HEK293 (cell line): ENCODE data around the gene DDX54.

Experiments used
- CTCF ChIA-PET: fragments of 350-600 bp; formaldehyde crosslinking; extraction: SDS; loops from one replicate; lab custom pipeline; 2021; ENCODE audit warnings: antibody characterized with exemption; lab: Yijun Ruan, JAX
- POLR2A ChIA-PET: fragments of 300-600 bp; formaldehyde crosslinking; extraction: SDS; loops from one replicate; lab custom pipeline; 2020; ENCODE audit warnings: antibody characterized with exemption, inconsistent platforms; lab: Yijun Ruan, JAX
- H3K27ac ChIP-seq: fragments of 200-500 bp; sonication (Bioruptor generic); 2 replicates; pipeline ENCODE4 v1.5.1; 2014; ENCODE audit warnings: low read depth, low read length, control low read depth, inconsistent platforms; ENCODE audit errors: extremely low read depth
- H3K36me3 ChIP-seq, 2 experiments: fragments of 200-500 bp in 1 of 2; sonication (Bioruptor generic) in 1 of 2; 1 replicate in 1 of 2; 2 replicates in 1 of 2; pipeline ENCODE4 v1.5.1; 2014 to 2017; ENCODE audit warnings: inconsistent platforms in 2 of 2, low read length in 2 of 2; ENCODE audit not compliant: control insufficient read depth in 2 of 2, insufficient read depth in 1 of 2
- H3K4me1 ChIP-seq: fragments of 200-500 bp; sonication (Bioruptor generic); 2 replicates; pipeline ENCODE4 v1.5.1; 2014; ENCODE audit warnings: mild to moderate bottlenecking, low read length, inconsistent platforms; ENCODE audit not compliant: control insufficient read depth, insufficient read depth
- H3K4me3 ChIP-seq: 2 replicates; pipeline ENCODE4 v1.5.1; 2011; ENCODE audit warnings: low read depth, mild to moderate bottlenecking, control low read depth, low read length, moderate library complexity
- H3K9me3 ChIP-seq: fragments of 200-500 bp; sonication (Bioruptor generic); 2 replicates; pipeline ENCODE4 v1.5.1; 2014; ENCODE audit warnings: low read depth, low read length, inconsistent platforms; ENCODE audit not compliant: control insufficient read depth, insufficient read depth
- MEIS1 ChIP-seq: sonication (generic); formaldehyde crosslinking; IDR thresholded peaks from 2 replicates; pipeline ENCODE4 v1.8.1; 2022; ENCODE audit warnings: missing genetic modification reagents, mild to moderate bottlenecking, borderline replicate concordance
- SCRT2 ChIP-seq: fragments of 450-650 bp; formaldehyde crosslinking; IDR thresholded peaks from 2 replicates; pipeline ENCODE4 v1.5.1; 2016; ENCODE audit warnings: missing biosample characterization, missing genetic modification characterization
- SP7 ChIP-seq: fragments of 450-650 bp; formaldehyde crosslinking; IDR thresholded peaks from 2 replicates; pipeline ENCODE4 v1.5.1; 2016; ENCODE audit warnings: missing biosample characterization, missing genetic modification characterization
- TCF7L2 ChIP-seq: IDR thresholded peaks from 2 replicates; pipeline ENCODE4 v1.6.1; 2011; ENCODE audit warnings: low read depth, mild to moderate bottlenecking, inconsistent platforms, low read length, moderate library complexity, borderline replicate concordance
- ZBTB8A ChIP-seq: fragments of 450-650 bp; formaldehyde crosslinking; IDR thresholded peaks from 2 replicates; pipeline ENCODE4 v1.5.1; 2016; ENCODE audit warnings: missing biosample characterization, missing genetic modification characterization
- ZFHX2 ChIP-seq: fragments of 450-650 bp; formaldehyde crosslinking; conservative IDR thresholded peaks from 2 replicates; pipeline ENCODE4 v1.5.1; 2016; ENCODE audit warnings: missing biosample characterization, missing genetic modification characterization
- ZFP41 ChIP-seq: fragments of 450-650 bp; formaldehyde crosslinking; IDR thresholded peaks from 2 replicates; pipeline ENCODE4 v1.5.1; 2016; ENCODE audit warnings: missing biosample characterization, missing genetic modification characterization, borderline replicate concordance
- ZFP69B ChIP-seq: fragments of 450-650 bp; formaldehyde crosslinking; IDR thresholded peaks from 2 replicates; pipeline ENCODE4 v1.5.1; 2016; ENCODE audit warnings: missing biosample characterization, missing genetic modification characterization
- ZNF112 ChIP-seq: fragments of 450-650 bp; formaldehyde crosslinking; IDR thresholded peaks from 2 replicates; pipeline ENCODE4 v1.5.0; 2017; ENCODE audit warnings: missing biosample characterization, missing genetic modification characterization
- ZNF239 ChIP-seq: fragments of 450-650 bp; formaldehyde crosslinking; IDR thresholded peaks from 2 replicates; pipeline ENCODE4 v1.5.1; 2016; ENCODE audit warnings: missing biosample characterization, missing genetic modification characterization
- ZNF600 ChIP-seq: fragments of 450-650 bp; formaldehyde crosslinking; IDR thresholded peaks from 2 replicates; pipeline ENCODE4 v1.5.1; 2016; ENCODE audit warnings: missing biosample characterization, missing genetic modification characterization
- ZNF664 ChIP-seq: fragments of 450-650 bp; formaldehyde crosslinking; IDR thresholded peaks from 2 replicates; pipeline ENCODE4 v1.5.1; 2016; ENCODE audit warnings: missing biosample characterization, missing genetic modification characterization
- ZNF701 ChIP-seq: fragments of 450-650 bp; formaldehyde crosslinking; IDR thresholded peaks from 2 replicates; pipeline ENCODE4 v1.5.1; 2016; ENCODE audit warnings: missing biosample characterization, missing genetic modification characterization
- ZNF76 ChIP-seq: fragments of 450-650 bp; formaldehyde crosslinking; IDR thresholded peaks from 2 replicates; pipeline ENCODE4; 2016; ENCODE audit warnings: low read depth, missing biosample characterization, missing genetic modification characterization, borderline replicate concordance
- ZNF776 ChIP-seq: fragments of 450-650 bp; formaldehyde crosslinking; IDR thresholded peaks from 2 replicates; pipeline ENCODE4 v1.5.0; 2017; ENCODE audit warnings: missing biosample characterization, missing genetic modification characterization, borderline replicate concordance
- ZNF785 ChIP-seq: fragments of 450-650 bp; formaldehyde crosslinking; IDR thresholded peaks from 2 replicates; pipeline ENCODE4 v1.5.1; 2016; ENCODE audit warnings: missing biosample characterization, missing genetic modification characterization
- ZSCAN18 ChIP-seq: fragments of 450-650 bp; formaldehyde crosslinking; IDR thresholded peaks from 2 replicates; pipeline ENCODE4 v1.5.1; 2016; ENCODE audit warnings: missing biosample characterization, missing genetic modification characterization
- ZXDB ChIP-seq: fragments of 450-650 bp; formaldehyde crosslinking; IDR thresholded peaks from 2 replicates; pipeline ENCODE4 v1.5.1; 2016; ENCODE audit warnings: missing biosample characterization, missing genetic modification characterization
- TF ChIP-seq, protein P1 (sequence below): fragments of 450-650 bp; formaldehyde crosslinking; IDR thresholded peaks from 2 replicates; pipeline ENCODE4 v1.5.1; 2016; ENCODE audit warnings: missing biosample characterization, missing genetic modification characterization, borderline replicate concordance
- TF ChIP-seq, protein P2 (sequence below): fragments of 450-650 bp; formaldehyde crosslinking; conservative IDR thresholded peaks from 2 replicates; pipeline ENCODE4 v1.5.1; 2016; ENCODE audit warnings: low read depth, missing biosample characterization, missing genetic modification characterization
- TF ChIP-seq, protein P3 (sequence below): fragments of 450-650 bp; formaldehyde crosslinking; IDR thresholded peaks from 2 replicates; pipeline ENCODE4 v1.5.1; 2017; ENCODE audit warnings: missing biosample characterization, missing genetic modification characterization
- TF ChIP-seq, protein P4 (sequence below): fragments of 450-650 bp; formaldehyde crosslinking; IDR thresholded peaks from 2 replicates; pipeline ENCODE4 v1.5.1; 2016; ENCODE audit warnings: missing biosample characterization, missing genetic modification characterization

Gene DDX54

DNA sequence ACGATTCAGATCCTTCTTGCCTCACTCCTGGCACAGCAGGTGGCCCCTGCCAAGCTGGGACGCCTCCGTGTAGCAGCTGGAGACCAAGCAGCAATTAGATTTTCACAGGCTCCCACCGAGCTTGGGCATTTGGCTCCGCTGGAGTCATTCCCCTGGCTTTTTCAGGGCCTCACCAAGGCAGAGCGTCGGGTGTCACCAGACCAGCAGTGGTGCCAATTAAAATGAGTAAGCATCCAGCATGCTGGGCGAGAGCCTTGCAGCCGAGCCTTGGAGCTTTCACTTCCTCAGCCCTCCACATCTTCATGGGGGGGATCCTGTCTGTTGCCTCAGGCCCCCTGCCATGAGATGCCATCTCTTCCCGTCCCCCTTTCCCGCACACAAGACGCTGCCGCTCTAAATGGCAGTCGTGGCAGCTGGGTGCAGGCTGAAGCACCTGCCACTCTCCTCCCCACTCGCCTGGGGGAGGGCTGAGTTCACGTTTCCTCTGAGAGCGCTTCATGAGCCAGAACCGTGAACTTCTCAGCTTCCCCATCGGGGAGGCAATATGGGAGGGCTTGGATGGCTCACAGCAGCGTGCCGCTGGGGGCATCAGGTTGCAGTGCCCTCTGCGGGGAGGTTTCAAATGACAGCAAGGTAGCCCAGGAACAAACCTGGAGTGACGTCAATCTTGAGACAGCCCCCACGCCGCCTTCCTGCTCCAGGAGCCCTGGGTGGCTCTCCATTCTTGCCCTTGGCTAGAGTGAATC lies 47.7 kb upstream of the DDX54 start:
- peaks cover 0 to 43% of the 10 kb centered on the region in 2 experiments; a peak in 1 of 3 replicates for H3K36me3 ChIP-seq
- no peak overlapping the region for H3K4me3 ChIP-seq
- no peak overlapping the region for H3K27ac ChIP-seq
- POLR2A ChIA-PET = interaction anchor here (1.2 kb wide), 1 partner anchor 11 kb away, joined by 3 read pairs; no protein-coding TSS in a partner anchor
- H3K9me3 ChIP-seq = no peaks in the 10 kb centered on the region
- no peaks in the 10 kb centered on the region for H3K4me1 ChIP-seq
- CTCF ChIA-PET = interaction anchor here (0.7 kb wide), 1 partner anchor 184 kb away, joined by 3 read pairs; no protein-coding TSS in a partner anchor
- TF ChIP-seq, protein P1, sequence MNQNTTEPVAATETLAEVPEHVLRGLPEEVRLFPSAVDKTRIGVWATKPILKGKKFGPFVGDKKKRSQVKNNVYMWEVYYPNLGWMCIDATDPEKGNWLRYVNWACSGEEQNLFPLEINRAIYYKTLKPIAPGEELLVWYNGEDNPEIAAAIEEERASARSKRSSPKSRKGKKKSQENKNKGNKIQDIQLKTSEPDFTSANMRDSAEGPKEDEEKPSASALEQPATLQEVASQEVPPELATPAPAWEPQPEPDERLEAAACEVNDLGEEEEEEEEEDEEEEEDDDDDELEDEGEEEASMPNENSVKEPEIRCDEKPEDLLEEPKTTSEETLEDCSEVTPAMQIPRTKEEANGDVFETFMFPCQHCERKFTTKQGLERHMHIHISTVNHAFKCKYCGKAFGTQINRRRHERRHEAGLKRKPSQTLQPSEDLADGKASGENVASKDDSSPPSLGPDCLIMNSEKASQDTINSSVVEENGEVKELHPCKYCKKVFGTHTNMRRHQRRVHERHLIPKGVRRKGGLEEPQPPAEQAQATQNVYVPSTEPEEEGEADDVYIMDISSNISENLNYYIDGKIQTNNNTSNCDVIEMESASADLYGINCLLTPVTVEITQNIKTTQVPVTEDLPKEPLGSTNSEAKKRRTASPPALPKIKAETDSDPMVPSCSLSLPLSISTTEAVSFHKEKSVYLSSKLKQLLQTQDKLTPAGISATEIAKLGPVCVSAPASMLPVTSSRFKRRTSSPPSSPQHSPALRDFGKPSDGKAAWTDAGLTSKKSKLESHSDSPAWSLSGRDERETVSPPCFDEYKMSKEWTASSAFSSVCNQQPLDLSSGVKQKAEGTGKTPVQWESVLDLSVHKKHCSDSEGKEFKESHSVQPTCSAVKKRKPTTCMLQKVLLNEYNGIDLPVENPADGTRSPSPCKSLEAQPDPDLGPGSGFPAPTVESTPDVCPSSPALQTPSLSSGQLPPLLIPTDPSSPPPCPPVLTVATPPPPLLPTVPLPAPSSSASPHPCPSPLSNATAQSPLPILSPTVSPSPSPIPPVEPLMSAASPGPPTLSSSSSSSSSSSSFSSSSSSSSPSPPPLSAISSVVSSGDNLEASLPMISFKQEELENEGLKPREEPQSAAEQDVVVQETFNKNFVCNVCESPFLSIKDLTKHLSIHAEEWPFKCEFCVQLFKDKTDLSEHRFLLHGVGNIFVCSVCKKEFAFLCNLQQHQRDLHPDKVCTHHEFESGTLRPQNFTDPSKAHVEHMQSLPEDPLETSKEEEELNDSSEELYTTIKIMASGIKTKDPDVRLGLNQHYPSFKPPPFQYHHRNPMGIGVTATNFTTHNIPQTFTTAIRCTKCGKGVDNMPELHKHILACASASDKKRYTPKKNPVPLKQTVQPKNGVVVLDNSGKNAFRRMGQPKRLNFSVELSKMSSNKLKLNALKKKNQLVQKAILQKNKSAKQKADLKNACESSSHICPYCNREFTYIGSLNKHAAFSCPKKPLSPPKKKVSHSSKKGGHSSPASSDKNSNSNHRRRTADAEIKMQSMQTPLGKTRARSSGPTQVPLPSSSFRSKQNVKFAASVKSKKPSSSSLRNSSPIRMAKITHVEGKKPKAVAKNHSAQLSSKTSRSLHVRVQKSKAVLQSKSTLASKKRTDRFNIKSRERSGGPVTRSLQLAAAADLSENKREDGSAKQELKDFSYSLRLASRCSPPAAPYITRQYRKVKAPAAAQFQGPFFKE (tag by site-specific recombination) = no peak
- TF ChIP-seq ZNF112 (tag by site-specific recombination) = no peak
- no peak for TF ChIP-seq ZNF664 (tag by site-specific recombination)
- TF ChIP-seq ZNF776 = no peak
- TF ChIP-seq, protein P2, sequence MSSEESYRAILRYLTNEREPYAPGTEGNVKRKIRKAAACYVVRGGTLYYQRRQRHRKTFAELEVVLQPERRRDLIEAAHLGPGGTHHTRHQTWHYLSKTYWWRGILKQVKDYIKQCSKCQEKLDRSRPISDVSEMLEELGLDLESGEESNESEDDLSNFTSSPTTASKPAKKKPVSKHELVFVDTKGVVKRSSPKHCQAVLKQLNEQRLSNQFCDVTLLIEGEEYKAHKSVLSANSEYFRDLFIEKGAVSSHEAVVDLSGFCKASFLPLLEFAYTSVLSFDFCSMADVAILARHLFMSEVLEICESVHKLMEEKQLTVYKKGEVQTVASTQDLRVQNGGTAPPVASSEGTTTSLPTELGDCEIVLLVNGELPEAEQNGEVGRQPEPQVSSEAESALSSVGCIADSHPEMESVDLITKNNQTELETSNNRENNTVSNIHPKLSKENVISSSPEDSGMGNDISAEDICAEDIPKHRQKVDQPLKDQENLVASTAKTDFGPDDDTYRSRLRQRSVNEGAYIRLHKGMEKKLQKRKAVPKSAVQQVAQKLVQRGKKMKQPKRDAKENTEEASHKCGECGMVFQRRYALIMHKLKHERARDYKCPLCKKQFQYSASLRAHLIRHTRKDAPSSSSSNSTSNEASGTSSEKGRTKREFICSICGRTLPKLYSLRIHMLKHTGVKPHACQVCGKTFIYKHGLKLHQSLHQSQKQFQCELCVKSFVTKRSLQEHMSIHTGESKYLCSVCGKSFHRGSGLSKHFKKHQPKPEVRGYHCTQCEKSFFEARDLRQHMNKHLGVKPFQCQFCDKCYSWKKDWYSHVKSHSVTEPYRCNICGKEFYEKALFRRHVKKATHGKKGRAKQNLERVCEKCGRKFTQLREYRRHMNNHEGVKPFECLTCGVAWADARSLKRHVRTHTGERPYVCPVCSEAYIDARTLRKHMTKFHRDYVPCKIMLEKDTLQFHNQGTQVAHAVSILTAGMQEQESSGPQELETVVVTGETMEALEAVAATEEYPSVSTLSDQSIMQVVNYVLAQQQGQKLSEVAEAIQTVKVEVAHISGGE = no peak
- TF ChIP-seq ZFP69B (tag by site-specific recombination) = no peak; the same call in 1 of the 2 replicates
- TF ChIP-seq, protein P3, sequence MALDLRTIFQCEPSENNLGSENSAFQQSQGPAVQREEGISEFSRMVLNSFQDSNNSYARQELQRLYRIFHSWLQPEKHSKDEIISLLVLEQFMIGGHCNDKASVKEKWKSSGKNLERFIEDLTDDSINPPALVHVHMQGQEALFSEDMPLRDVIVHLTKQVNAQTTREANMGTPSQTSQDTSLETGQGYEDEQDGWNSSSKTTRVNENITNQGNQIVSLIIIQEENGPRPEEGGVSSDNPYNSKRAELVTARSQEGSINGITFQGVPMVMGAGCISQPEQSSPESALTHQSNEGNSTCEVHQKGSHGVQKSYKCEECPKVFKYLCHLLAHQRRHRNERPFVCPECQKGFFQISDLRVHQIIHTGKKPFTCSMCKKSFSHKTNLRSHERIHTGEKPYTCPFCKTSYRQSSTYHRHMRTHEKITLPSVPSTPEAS (tag by site-specific recombination) = no peak
- no peak for TF ChIP-seq ZNF239 (tag by site-specific recombination)
- peak; percentile 80 for TF ChIP-seq SP7 (tag by site-specific recombination)
- TF ChIP-seq, protein P4, sequence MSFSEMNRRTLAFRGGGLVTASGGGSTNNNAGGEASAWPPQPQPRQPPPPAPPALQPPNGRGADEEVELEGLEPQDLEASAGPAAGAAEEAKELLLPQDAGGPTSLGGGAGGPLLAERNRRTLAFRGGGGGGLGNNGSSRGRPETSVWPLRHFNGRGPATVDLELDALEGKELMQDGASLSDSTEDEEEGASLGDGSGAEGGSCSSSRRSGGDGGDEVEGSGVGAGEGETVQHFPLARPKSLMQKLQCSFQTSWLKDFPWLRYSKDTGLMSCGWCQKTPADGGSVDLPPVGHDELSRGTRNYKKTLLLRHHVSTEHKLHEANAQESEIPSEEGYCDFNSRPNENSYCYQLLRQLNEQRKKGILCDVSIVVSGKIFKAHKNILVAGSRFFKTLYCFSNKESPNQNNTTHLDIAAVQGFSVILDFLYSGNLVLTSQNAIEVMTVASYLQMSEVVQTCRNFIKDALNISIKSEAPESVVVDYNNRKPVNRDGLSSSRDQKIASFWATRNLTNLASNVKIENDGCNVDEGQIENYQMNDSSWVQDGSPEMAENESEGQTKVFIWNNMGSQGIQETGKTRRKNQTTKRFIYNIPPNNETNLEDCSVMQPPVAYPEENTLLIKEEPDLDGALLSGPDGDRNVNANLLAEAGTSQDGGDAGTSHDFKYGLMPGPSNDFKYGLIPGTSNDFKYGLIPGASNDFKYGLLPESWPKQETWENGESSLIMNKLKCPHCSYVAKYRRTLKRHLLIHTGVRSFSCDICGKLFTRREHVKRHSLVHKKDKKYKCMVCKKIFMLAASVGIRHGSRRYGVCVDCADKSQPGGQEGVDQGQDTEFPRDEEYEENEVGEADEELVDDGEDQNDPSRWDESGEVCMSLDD (tag by site-specific recombination) = no peak
- TF ChIP-seq SCRT2 (tag by site-specific recombination) = peak; percentile 73; the same call in 1 of the 2 replicates
- no peak for TF ChIP-seq TCF7L2
- peak; percentile 45 for TF ChIP-seq ZFHX2 (tag by site-specific recombination)
- peak; percentile 96 for TF ChIP-seq ZNF600
- TF ChIP-seq ZNF76 = peak; percentile 30; the same call in 1 of the 2 replicates
- TF ChIP-seq ZBTB8A (tag by site-specific recombination) = peak; percentile 67
- TF ChIP-seq ZSCAN18 (tag by site-specific recombination) = no peak
- no peak for TF ChIP-seq ZXDB (tag by site-specific recombination)
- TF ChIP-seq ZNF701 (tag by site-specific recombination) = no peak
- no peak for TF ChIP-seq ZFP41 (tag by site-specific recombination)
- TF ChIP-seq MEIS1 (CRISPR knock-in tag) = no peak
- no peak for TF ChIP-seq ZNF785 (tag by site-specific recombination)
